ENCODE data around the gene CACNG3. TPM values are rescaled to one million over a fixed set of nuclear protein-coding genes. Genes with fewer than 3 reads are reported as not detected.

The CACNG3 gene
- total and polyA plus RNA-seq, 9 donors, result not detected

DNA sequence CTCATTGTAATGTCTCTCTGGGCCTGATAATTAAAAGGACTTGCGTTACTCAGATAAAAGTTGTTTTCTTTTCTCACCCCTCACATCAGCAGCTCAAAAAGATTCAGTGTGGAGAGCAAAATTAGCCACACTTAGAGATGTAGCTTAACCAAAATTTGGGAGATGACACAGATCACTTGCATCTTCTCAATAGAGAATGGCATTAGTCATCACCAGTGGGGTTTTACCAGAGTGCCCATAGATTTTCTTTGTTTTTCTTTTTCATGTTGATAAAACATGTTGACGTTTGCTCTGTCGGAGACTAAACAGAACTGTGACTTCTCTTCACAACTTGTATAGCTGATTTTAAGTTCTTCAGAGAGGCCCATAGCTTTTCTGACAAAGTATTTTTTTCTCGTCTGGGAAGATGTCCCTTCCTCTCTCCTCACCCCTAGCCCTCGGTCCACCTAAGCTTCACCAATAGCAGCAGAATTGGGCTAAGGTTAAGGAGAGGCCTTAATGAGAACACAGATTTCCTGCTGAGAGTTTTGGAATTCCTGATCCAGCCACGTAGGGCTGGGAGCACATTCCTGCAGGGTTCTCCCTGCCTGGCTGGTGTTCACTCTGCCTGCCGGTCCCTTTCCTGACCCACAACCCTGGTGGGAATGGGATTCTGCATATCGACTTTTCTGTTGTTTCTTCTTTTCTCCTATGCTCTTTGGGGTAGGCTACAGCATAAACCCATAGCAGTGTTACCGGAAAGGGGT is 92.6 kb downstream of the CACNG3 start:
- H3K9me3 ChIP-seq (replicated peaks; ENCODE audit: control insufficient read depth, low read depth, low read length), result no peaks in the 10 kb centered on the region
- DNase-seq, result no peak
- no peak overlapping the region for H3K4me3 ChIP-seq (ENCODE audit: low read length)
- H3K27me3 ChIP-seq (ENCODE audit: control insufficient read depth, insufficient read depth, low read length), result no peaks in the 10 kb centered on the region
- no peaks in the 10 kb centered on the region for H3K4me1 ChIP-seq (ENCODE audit: control insufficient read depth, insufficient read depth, low read length)
- 42% methylated on average over 2 of the region's 9 CpGs for WGBS (ENCODE audit: insufficient coverage)
- no peaks in the 10 kb centered on the region for H3K36me3 ChIP-seq (ENCODE audit: control insufficient read depth, insufficient read depth, low read length)
- H3K27ac ChIP-seq (ENCODE audit: low read length), result no peak overlapping the region

- Histone ChIP-seq H3K9me3 (replicated peaks; ENCODE audit: control insufficient read depth, low read depth, low read length) (no peaks in the 10 kb centered on the region), H3K4me3 (ENCODE audit: low read length) (no peak overlapping the region), H3K27ac (ENCODE audit: low read length) (no peak overlapping the region), H3K36me3 (ENCODE audit: control insufficient read depth, insufficient read depth, low read length) (no peaks in the 10 kb centered on the region), H3K27me3 (ENCODE audit: control insufficient read depth, insufficient read depth, low read length) (no peaks in the 10 kb centered on the region), H3K4me1 (ENCODE audit: control insufficient read depth, insufficient read depth, low read length) (no peaks in the 10 kb centered on the region)
- 75% methylated on average over 2 of the region's 8 CpGs for WGBS (ENCODE audit: insufficient coverage)
- DNase-seq, result no peak
Measured at GRCh38 chr16:24349320-24349719, 93.2 kb downstream of the CACNG3 start.

DNA sequence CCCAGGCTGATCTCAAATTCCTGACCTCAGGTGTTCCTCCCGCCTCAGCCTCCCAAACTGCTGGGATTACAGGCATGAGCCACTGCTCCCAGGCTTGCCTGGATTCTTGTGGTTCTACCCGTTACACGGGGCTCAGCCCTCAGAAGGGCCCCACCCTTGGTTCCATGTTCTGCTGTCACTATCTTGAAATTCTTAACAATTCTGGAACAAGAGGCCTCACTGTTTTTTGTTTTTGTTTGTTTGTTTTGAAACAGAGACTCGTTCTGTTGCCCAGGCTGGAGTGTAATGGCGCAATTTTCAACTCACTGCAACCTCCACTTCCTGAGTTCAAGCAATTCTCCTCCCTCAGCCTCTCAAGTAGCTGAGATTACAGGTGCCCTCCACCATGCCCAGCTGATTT is 96.6 kb downstream of the CACNG3 start:
- Histone ChIP-seq H3K27me3 (ENCODE audit: control insufficient read depth, insufficient read depth, low read length) (no peaks in the 10 kb centered on the region), H3K4me1 (ENCODE audit: control insufficient read depth, insufficient read depth, low read length) (no peaks in the 10 kb centered on the region), H3K36me3 (ENCODE audit: control insufficient read depth, insufficient read depth, low read length) (no peaks in the 10 kb centered on the region), H3K4me3 (ENCODE audit: low read length) (no peak overlapping the region), H3K27ac (ENCODE audit: low read length) (no peak overlapping the region), H3K9me3 (replicated peaks; ENCODE audit: control insufficient read depth, low read depth, low read length) (no peaks in the 10 kb centered on the region)
- no peak for DNase-seq
- 78% methylated on average over 1 of the region's 5 CpGs for WGBS (ENCODE audit: insufficient coverage)

DNA sequence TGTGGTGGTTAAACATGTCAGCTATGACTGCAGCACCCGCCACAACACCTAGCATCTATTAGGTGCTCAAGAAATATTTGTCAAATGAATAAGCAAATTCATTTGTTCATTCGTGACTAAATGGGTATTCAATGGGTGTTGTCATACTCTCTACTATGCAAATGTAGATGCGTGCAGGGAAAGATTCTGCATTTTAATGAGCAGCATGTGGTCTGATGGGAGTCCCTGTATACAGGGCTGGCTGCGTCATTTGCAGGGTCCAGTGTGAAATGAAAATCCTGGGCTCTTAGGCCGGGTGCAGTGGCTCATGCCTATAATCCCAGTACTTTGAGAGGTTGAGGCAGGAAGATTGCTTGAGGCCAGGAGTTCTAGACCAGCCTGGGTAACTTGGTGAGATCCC is 97.5 kb downstream of the CACNG3 start:
- no peaks in the 10 kb centered on the region for H3K4me1 ChIP-seq (ENCODE audit: control insufficient read depth, insufficient read depth, low read length)
- no peaks in the 10 kb centered on the region for H3K36me3 ChIP-seq (ENCODE audit: control insufficient read depth, insufficient read depth, low read length)
- H3K4me3 ChIP-seq (ENCODE audit: low read length), result no peak overlapping the region
- 74% methylated on average over 4 of the region's 5 CpGs for WGBS (ENCODE audit: insufficient coverage)
- no peak overlapping the region for H3K27ac ChIP-seq (ENCODE audit: low read length)
- H3K9me3 ChIP-seq (replicated peaks; ENCODE audit: control insufficient read depth, low read depth, low read length), result no peaks in the 10 kb centered on the region
- no peak for DNase-seq
- no peaks in the 10 kb centered on the region for H3K27me3 ChIP-seq (ENCODE audit: control insufficient read depth, insufficient read depth, low read length)

- Histone ChIP-seq H3K27ac (ENCODE audit: low read length) (no peak overlapping the region), H3K36me3 (ENCODE audit: control insufficient read depth, insufficient read depth, low read length) (no peaks in the 10 kb centered on the region), H3K4me3 (ENCODE audit: low read length) (no peak overlapping the region), H3K4me1 (ENCODE audit: control insufficient read depth, insufficient read depth, low read length) (no peaks in the 10 kb centered on the region), H3K27me3 (ENCODE audit: control insufficient read depth, insufficient read depth, low read length) (no peaks in the 10 kb centered on the region), H3K9me3 (replicated peaks; ENCODE audit: control insufficient read depth, low read depth, low read length) (no peaks in the 10 kb centered on the region)
- WGBS (ENCODE audit: insufficient coverage), result 91% methylated on average over 4 of the region's 7 CpGs
- DNase-seq, result no peak
Measured at GRCh38 chr16:24357511-24357910, 101.4 kb downstream of the CACNG3 start.

- no peak for DNase-seq
- no CpG with 5 or more reads among the region's 5 CpGs for WGBS (ENCODE audit: insufficient coverage)
- no peaks in the 10 kb centered on the region for H3K4me1 ChIP-seq (ENCODE audit: control insufficient read depth, insufficient read depth, low read length)
Measured at GRCh38 chr16:24358117-24358516, 102.0 kb downstream of the CACNG3 start.

GRCh38 chr16:24359490-24359889 is 103.4 kb downstream of the CACNG3 start:
- Histone ChIP-seq H3K27ac (ENCODE audit: low read length) (no peak overlapping the region), H3K36me3 (ENCODE audit: control insufficient read depth, insufficient read depth, low read length) (no peaks in the 10 kb centered on the region), H3K4me1 (ENCODE audit: control insufficient read depth, insufficient read depth, low read length) (no peaks in the 10 kb centered on the region), H3K9me3 (replicated peaks; ENCODE audit: control insufficient read depth, low read depth, low read length) (no peaks in the 10 kb centered on the region), H3K4me3 (ENCODE audit: low read length) (no peak overlapping the region), H3K27me3 (ENCODE audit: control insufficient read depth, insufficient read depth, low read length) (no peaks in the 10 kb centered on the region)
- no peak for DNase-seq

More at GRCh38 chr16:24358117-24358516, 102.0 kb downstream of the CACNG3 start:
- Histone ChIP-seq H3K9me3 (replicated peaks; ENCODE audit: control insufficient read depth, low read depth, low read length) (no peaks in the 10 kb centered on the region), H3K4me3 (ENCODE audit: low read length) (no peak overlapping the region), H3K27ac (ENCODE audit: low read length) (no peak overlapping the region), H3K36me3 (ENCODE audit: control insufficient read depth, insufficient read depth, low read length) (no peaks in the 10 kb centered on the region), H3K27me3 (ENCODE audit: control insufficient read depth, insufficient read depth, low read length) (no peaks in the 10 kb centered on the region)

DNA sequence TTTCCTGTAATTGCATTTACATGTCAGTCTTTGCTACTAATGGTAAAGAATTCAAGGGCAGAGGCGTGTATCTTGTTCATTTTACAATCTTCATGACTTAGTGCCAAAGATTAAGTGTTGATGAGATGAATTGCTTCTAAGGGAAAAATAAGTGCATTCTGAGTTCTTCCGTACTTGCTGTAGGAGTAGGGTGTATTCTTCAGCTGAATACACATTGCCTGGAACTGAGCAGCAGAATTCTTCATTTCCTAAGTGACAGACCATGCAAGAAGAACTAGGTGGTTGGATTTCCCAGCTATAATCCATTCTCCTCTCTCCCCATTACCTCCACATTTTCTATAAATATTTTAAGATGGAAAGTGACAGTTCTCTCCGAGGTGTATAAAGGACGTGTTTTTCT is 104.8 kb downstream of the CACNG3 start:
- Histone ChIP-seq H3K4me1 (ENCODE audit: control insufficient read depth, insufficient read depth, low read length) (no peaks in the 10 kb centered on the region), H3K27ac (ENCODE audit: low read length) (no peak overlapping the region), H3K9me3 (replicated peaks; ENCODE audit: control insufficient read depth, low read depth, low read length) (no peaks in the 10 kb centered on the region), H3K27me3 (ENCODE audit: control insufficient read depth, insufficient read depth, low read length) (no peaks in the 10 kb centered on the region), H3K36me3 (ENCODE audit: control insufficient read depth, insufficient read depth, low read length) (no peaks in the 10 kb centered on the region), H3K4me3 (ENCODE audit: low read length) (no peak overlapping the region)
- no peak for DNase-seq
- 62% methylated on average over 2 of the region's 4 CpGs for WGBS (ENCODE audit: insufficient coverage)

DNA sequence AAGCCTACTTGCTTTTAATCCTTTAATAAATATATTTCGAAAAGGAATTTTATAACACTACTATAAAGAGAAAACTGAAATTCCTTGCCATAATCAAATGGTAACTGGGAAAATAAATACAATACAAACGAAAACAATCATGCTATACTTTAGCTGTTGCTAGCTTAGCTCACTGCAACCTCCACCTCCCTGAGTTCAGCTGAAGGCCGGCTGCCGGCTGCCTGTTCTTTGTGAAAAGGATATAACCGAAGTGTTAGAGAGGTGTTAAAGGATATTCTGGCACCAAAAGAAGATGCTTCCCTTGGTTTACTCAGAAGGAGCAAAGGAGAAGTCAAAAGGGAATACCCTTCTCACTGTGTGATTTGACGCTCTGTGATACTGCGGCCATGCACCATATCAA is 108.5 kb downstream of the CACNG3 start:
- no peak for DNase-seq
- Histone ChIP-seq H3K9me3 (replicated peaks; ENCODE audit: control insufficient read depth, low read depth, low read length) (no peaks in the 10 kb centered on the region), H3K4me1 (ENCODE audit: control insufficient read depth, insufficient read depth, low read length) (no peaks in the 10 kb centered on the region), H3K27me3 (ENCODE audit: control insufficient read depth, insufficient read depth, low read length) (no peaks in the 10 kb centered on the region), H3K4me3 (ENCODE audit: low read length) (no peak overlapping the region), H3K36me3 (ENCODE audit: control insufficient read depth, insufficient read depth, low read length) (no peaks in the 10 kb centered on the region), H3K27ac (ENCODE audit: low read length) (no peak overlapping the region)
- WGBS (ENCODE audit: insufficient coverage), result no CpG with 5 or more reads among the region's 7 CpGs

DNA sequence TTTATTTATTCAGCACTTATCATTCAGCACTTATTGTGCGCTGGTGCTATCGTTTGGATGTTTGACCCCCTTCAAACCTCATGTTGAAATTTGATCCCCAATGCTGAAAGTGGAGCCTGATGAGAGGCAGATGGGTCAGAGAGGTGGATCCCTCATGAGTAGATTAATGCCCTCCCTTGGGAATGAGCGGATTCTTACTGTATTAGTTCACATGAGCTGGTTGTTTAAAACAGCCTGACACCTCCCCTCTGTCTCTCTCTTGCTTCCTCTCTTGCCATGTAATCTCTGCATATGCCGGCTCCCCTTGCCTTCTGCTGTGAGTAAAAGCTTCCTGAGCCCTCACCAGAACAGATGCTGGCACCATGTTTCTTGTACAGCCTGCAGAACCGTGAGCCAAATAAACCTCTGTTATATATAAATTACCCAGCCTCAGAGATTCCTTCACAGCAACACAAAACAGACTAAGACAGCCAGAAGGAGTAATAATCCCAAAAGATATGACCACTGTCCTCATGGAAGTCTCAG is 111.1 kb downstream of the CACNG3 start:
- Histone ChIP-seq H3K9me3 (replicated peaks; ENCODE audit: control insufficient read depth, low read depth, low read length) (peaks cover 3% of the 10 kb centered on the region), H3K4me3 (ENCODE audit: low read length) (no peak overlapping the region), H3K4me1 (ENCODE audit: control insufficient read depth, insufficient read depth, low read length) (no peaks in the 10 kb centered on the region), H3K36me3 (ENCODE audit: control insufficient read depth, insufficient read depth, low read length) (no peaks in the 10 kb centered on the region), H3K27me3 (ENCODE audit: control insufficient read depth, insufficient read depth, low read length) (no peaks in the 10 kb centered on the region), H3K27ac (ENCODE audit: low read length) (no peak overlapping the region)
- WGBS (ENCODE audit: insufficient coverage), result 25% methylated on average over 1 of the region's 5 CpGs
- no peak for DNase-seq

- no peaks in the 10 kb centered on the region for H3K4me1 ChIP-seq (ENCODE audit: control insufficient read depth, insufficient read depth, low read length)
- no peak for DNase-seq
- H3K27ac ChIP-seq (ENCODE audit: low read length), result no peak overlapping the region
- H3K4me3 ChIP-seq (ENCODE audit: low read length), result no peak overlapping the region
- H3K9me3 ChIP-seq (replicated peaks; ENCODE audit: control insufficient read depth, low read depth, low read length), result peaks cover 3% of the 10 kb centered on the region
- 95% methylated on average over 4 of the region's 5 CpGs for WGBS (ENCODE audit: insufficient coverage)
- H3K36me3 ChIP-seq (ENCODE audit: control insufficient read depth, insufficient read depth, low read length), result no peaks in the 10 kb centered on the region
- H3K27me3 ChIP-seq (ENCODE audit: control insufficient read depth, insufficient read depth, low read length), result no peaks in the 10 kb centered on the region
Measured at GRCh38 chr16:24372824-24373223, 116.7 kb downstream of the CACNG3 start.
